Nephron (organoid): ENCODE data around the gene CRX.
"Not testable (repeated sequence)": the region's sequence is repeated elsewhere in the genome, so short reads cannot be mapped to it uniquely, and the experiment has no call there.

Experiments used
- H3K27ac Mint-ChIP-seq, 3 experiments: 2 replicates each; pipeline ENCODE4 v1.8.0; 2020; ENCODE audit warnings: mixed read lengths in 3 of 3, mild to moderate bottlenecking in 2 of 3, moderate library complexity in 1 of 3
- H3K27me3 Mint-ChIP-seq: 2 replicates; pipeline ENCODE4 v1.8.0; 2021; ENCODE audit warnings: low read depth, mild to moderate bottlenecking, moderate library complexity, mixed read lengths
- H3K36me3 Mint-ChIP-seq: 2 replicates; pipeline ENCODE4 v1.8.0; 2020; ENCODE audit warnings: low read depth, mixed read lengths
- H3K4me1 Mint-ChIP-seq: 2 replicates; pipeline ENCODE4 v1.8.0; 2020; ENCODE audit warnings: mixed read lengths
- H3K4me3 Mint-ChIP-seq, 3 experiments: 2 replicates each; pipeline ENCODE4 v1.8.0; 2020; ENCODE audit warnings: mild to moderate bottlenecking in 3 of 3, mixed read lengths in 3 of 3, moderate library complexity in 2 of 3
- H3K9me3 Mint-ChIP-seq: 2 replicates; pipeline ENCODE4 v1.8.0; 2020; ENCODE audit warnings: mixed read lengths
- TF ChIP-seq, protein P1 (sequence below), 3 experiments: fragments of 200-600 bp; sonication (generic); IDR thresholded peaks; one replicate each; pipeline ENCODE4 v1.5.0; 2021; ENCODE audit warnings: antibody characterized with exemption in 3 of 3; ENCODE audit not compliant: unreplicated experiment in 3 of 3

The CRX gene

GRCh38 chr19:47848823-47849473 lies 27.2 kb downstream of the CRX start:
- no peaks in the 10 kb centered on the region for H3K36me3 Mint-ChIP-seq
- H3K4me3 Mint-ChIP-seq, result peak overlapping the region in 1 of 3 experiments; percentile 10
- no peaks in the 10 kb centered on the region for H3K9me3 Mint-ChIP-seq
- H3K27ac Mint-ChIP-seq, result peak overlapping the region in 2 of 3 experiments; percentile 0 to 41
- H3K4me1 Mint-ChIP-seq, result peaks cover 18% of the 10 kb centered on the region
- TF ChIP-seq, protein P1, sequence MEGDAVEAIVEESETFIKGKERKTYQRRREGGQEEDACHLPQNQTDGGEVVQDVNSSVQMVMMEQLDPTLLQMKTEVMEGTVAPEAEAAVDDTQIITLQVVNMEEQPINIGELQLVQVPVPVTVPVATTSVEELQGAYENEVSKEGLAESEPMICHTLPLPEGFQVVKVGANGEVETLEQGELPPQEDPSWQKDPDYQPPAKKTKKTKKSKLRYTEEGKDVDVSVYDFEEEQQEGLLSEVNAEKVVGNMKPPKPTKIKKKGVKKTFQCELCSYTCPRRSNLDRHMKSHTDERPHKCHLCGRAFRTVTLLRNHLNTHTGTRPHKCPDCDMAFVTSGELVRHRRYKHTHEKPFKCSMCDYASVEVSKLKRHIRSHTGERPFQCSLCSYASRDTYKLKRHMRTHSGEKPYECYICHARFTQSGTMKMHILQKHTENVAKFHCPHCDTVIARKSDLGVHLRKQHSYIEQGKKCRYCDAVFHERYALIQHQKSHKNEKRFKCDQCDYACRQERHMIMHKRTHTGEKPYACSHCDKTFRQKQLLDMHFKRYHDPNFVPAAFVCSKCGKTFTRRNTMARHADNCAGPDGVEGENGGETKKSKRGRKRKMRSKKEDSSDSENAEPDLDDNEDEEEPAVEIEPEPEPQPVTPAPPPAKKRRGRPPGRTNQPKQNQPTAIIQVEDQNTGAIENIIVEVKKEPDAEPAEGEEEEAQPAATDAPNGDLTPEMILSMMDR (IDR thresholded peaks at IDR 0.05; ENCODE audit: unreplicated experiment in 3 of 3), result peak; percentile 32 to 57 (median 39)
- H3K27me3 Mint-ChIP-seq, result peaks cover 50% of the 10 kb centered on the region

- Mint-ChIP-seq H3K27ac (no peak overlapping the region), H3K27me3 (peaks cover 53% of the 10 kb centered on the region)
These were observed 31.3 kb downstream of the CRX start for GRCh38 chr19:47853003-47853402.

DNA sequence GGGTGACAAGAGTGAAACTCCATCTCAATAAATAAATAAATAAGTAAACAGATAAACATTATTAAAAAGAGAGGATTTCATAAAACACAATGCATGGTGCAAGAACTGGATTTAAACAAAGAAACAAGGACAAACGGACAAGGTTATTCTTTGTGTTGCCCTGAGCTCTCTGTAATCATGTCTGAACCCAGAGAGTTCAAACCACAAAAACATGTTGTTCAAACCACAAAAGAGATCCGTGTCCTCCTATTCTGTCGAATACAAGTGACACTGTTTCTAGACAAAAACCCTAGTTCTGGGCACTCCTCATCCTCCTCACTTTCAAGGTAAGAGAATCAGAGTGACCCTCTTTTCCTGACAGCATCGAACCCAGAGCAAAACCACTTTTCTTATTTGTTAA lies 32.7 kb downstream of the CRX start:
- H3K36me3 Mint-ChIP-seq, result no peaks in the 10 kb centered on the region
- no peak overlapping the region for H3K4me3 Mint-ChIP-seq
- H3K27ac Mint-ChIP-seq, result no peak overlapping the region
- peaks cover 5% of the 10 kb centered on the region for H3K4me1 Mint-ChIP-seq
- TF ChIP-seq, protein P1 (IDR thresholded peaks at IDR 0.05; ENCODE audit: unreplicated experiment in 3 of 3), result no peak
- H3K9me3 Mint-ChIP-seq, result no peaks in the 10 kb centered on the region
- peaks cover 40% of the 10 kb centered on the region for H3K27me3 Mint-ChIP-seq

More at GRCh38 chr19:47853003-47853402, 31.3 kb downstream of the CRX start:
- Mint-ChIP-seq H3K4me1 (peaks cover 15% of the 10 kb centered on the region), H3K9me3 (no peaks in the 10 kb centered on the region), H3K4me3 (no peak overlapping the region), H3K36me3 (no peaks in the 10 kb centered on the region)
- TF ChIP-seq, protein P1 (IDR thresholded peaks at IDR 0.05; ENCODE audit: unreplicated experiment in 3 of 3), result no peak

GRCh38 chr19:47858231-47858630 lies 36.5 kb downstream of the CRX start:
- H3K4me3 Mint-ChIP-seq, H3K9me3 Mint-ChIP-seq: not testable (repeated sequence)
- H3K27me3 Mint-ChIP-seq, result peaks cover 25% of the 10 kb centered on the region

DNA sequence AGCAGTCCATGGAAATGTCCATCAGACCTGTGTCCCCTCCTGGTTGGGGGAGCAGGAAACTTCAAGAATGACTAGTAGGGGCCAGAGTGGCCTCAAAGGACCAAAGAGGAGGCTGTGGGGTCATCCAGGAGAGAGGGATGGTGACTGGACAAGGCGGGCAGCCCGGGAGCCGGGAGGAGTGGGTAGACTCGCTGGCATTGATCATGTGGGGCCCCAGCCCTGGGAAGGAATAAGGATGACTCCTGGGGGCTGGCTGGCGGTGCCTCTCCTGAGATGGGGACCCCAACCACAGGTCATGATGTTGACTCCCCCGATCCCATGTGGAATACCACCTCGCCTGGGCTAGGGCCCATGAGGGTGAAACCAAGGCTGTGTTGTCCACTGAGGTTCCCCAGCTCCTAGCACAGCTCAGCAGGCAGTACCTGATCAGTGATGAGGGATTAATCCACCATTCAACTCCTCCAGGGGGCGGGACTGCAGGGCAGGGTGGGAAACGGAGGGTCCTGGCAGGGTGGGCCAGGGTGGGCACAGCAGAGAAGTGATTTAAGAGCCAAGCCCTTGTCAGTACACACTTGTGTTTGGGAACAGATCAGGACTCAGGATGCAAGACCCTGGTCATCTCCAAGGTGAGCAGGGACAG lies 37.0 kb downstream of the CRX start, which contains the start of gene TPRX2:
Gene TPRX2, plus strand, starts transcription at position 590 of the 640 bp plus-strand sequence. Its CDS starts 12 bp downstream, at position 602.
- H3K27me3 Mint-ChIP-seq, result peaks cover 21% of the 10 kb centered on the region
- not testable (repeated sequence) for H3K27ac Mint-ChIP-seq, H3K9me3 Mint-ChIP-seq, H3K36me3 Mint-ChIP-seq, H3K4me1 Mint-ChIP-seq, H3K4me3 Mint-ChIP-seq

More at GRCh38 chr19:47858231-47858630, 36.5 kb downstream of the CRX start:
- H3K27ac Mint-ChIP-seq, H3K4me1 Mint-ChIP-seq, H3K36me3 Mint-ChIP-seq: not testable (repeated sequence)

DNA sequence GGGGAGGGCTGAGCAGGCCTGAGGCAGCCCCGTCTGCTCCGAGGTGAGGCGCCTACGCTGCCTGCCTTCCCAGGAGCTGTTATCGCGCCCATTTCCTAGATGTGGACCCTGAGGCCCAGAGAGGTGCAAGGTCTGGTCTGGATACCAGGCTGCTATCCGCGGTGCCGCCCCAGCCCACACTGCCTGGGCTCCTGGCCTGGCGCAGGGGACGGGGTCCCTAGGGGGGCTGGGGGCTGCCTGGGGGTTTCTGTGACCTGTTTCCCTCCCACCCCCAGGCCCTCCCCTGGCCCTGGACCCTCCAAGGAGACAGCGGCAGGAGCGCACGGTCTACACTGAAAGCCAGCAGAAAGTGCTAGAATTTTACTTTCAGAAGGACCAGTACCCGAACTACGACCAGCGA lies 38.1 kb downstream of the CRX start:
- H3K4me1 Mint-ChIP-seq, H3K9me3 Mint-ChIP-seq, H3K36me3 Mint-ChIP-seq, H3K27ac Mint-ChIP-seq, H3K4me3 Mint-ChIP-seq: not testable (repeated sequence)
- peaks cover 14% of the 10 kb centered on the region for H3K27me3 Mint-ChIP-seq

DNA sequence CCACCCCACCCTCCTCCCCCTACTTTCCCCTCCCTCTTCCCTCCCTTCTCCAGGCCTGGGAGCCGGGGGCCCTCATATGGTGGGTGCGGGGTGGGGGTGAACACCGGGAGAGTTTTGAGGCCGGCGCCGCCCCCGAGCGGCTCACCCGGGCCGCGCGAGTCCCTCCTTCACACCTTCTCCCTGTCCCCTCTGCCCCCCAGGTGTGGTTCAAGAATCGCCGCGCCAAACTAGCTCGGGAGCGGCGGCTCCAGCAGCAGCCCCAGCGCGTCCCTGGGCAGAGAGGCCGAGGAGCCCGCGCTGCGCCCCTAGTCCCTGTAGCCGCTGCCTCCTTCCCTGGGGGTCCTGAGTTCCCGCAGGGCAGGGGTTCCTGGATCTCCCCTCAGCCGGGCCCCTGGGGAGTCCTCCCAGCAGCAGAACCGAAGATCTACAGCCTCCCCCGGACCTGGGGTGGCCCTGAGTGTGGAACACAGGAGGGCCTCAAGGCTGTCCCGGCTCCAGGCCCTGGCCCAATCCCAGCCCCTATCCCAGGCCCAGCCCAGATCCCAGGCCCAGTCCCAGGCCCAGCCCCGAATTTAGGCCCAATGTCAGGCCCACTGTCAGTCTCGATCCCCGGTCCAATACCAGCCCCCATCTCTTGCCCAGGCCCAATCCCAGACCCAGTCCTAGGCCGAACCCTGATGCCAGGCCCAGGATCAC lies 39.0 kb downstream of the CRX start:
- no peaks in the 10 kb centered on the region for H3K9me3 Mint-ChIP-seq

More for the DNA sequence above, 39.0 kb downstream of the CRX start:
- Mint-ChIP-seq H3K27ac (no peak overlapping the region), H3K36me3 (no peaks in the 10 kb centered on the region), H3K27me3 (peaks cover 10% of the 10 kb centered on the region), H3K4me1 (peaks cover 11% of the 10 kb centered on the region), H3K4me3 (no peak overlapping the region)
- TF ChIP-seq, protein P1 (IDR thresholded peaks at IDR 0.05; ENCODE audit: unreplicated experiment in 3 of 3), result no peak
